ENCODE measurements around the gene TAS2R20.

GRCh38 chr12:11026118-11026517 is 28.0 kb upstream of the TAS2R20 start:
- TF ChIP-seq POLR2A (IDR thresholded peaks at IDR 0.05; ENCODE audit: low read length) (no peak), CTCF (IDR thresholded peaks at IDR 0.05) (no peak), POLR2AphosphoS2 (conservative IDR thresholded peaks at IDR 0.05; ENCODE audit: low read length) (no peak), PHF8 (IDR thresholded peaks at IDR 0.05; ENCODE audit: borderline replicate concordance, low read depth) (no peak), RCOR1 (IDR thresholded peaks at IDR 0.05; ENCODE audit: low read depth, low read length) (no peak), RAD21 (conservative IDR thresholded peaks at IDR 0.05 in 1 of 2, IDR thresholded peaks at IDR 0.05 in 1 of 2) (no peak), MAZ (IDR thresholded peaks at IDR 0.05; ENCODE audit: borderline replicate concordance, low read depth, low read length) (no peak), NPAS2 (CRISPR knock-in tag; IDR thresholded peaks at IDR 0.05; ENCODE audit: borderline replicate concordance) (no peak), RNF2 (IDR thresholded peaks at IDR 0.05; ENCODE audit: borderline replicate concordance, low read depth) (no peak), KDM1A (IDR thresholded peaks at IDR 0.05; ENCODE audit: low read depth) (no peak), ATOH8 (CRISPR knock-in tag; IDR thresholded peaks at IDR 0.05; ENCODE audit: low read depth) (no peak), USF2 (IDR thresholded peaks at IDR 0.05) (no peak), EP300 (IDR thresholded peaks at IDR 0.05) (no peak), RFX5 (IDR thresholded peaks at IDR 0.05) (no peak)
